PC-9 (cell line): Measurements from ENCODE around the gene BBX. TPM values are rescaled to one million over a fixed set of nuclear protein-coding genes. Genes with fewer than 3 reads are reported as not detected.

Experiments
- BruUV-seq: library from RNA; stranded (reverse); fragments of 400-500 nt; replicated peaks from 2 replicates; lab custom pipeline; 2021; lab: Mats Ljungman, UMichigan
- CTCF ChIA-PET: fragments of 300-600 bp; sonication (Branson Sonifier 250); formaldehyde crosslinking; loops from one replicate; lab custom pipeline; 2022; ENCODE audit warnings: antibody characterized with exemption; lab: Charles Lee
- POLR2A ChIA-PET: fragments of 300-600 bp; sonication (Branson Sonifier 250); formaldehyde crosslinking; loops from one replicate; lab custom pipeline; 2022; ENCODE audit warnings: antibody characterized with exemption; ENCODE audit not compliant: unreplicated experiment; lab: Charles Lee
- DNase-seq, 2 experiments: peaks; one replicate each; pipeline versions ENCODE4 v3.0.0 to v3.0.0-alpha.2; 2015 to 2022; ENCODE audit warnings: mixed read lengths in 1 of 2
- H2AFZ ChIP-seq: fragments of 200-600 bp; sonication (generic); 2 replicates; pipeline ENCODE4 v1.8.1; 2017; ENCODE audit warnings: antibody characterized with exemption
- H3F3A ChIP-seq: fragments of 200-600 bp; sonication (generic); 2 replicates; pipeline ENCODE4 v1.8.1; 2017; ENCODE audit warnings: antibody characterized with exemption, mild to moderate bottlenecking, low read depth; ENCODE audit not compliant: insufficient read depth
- H3K27ac ChIP-seq: fragments of 200-600 bp; sonication (generic); 2 replicates; pipeline ENCODE4 v1.6.1; 2016; ENCODE audit warnings: mixed run types
- H3K27me3 ChIP-seq: fragments of 200-600 bp; sonication (generic); 2 replicates; pipeline ENCODE4 v1.6.1; 2016; ENCODE audit warnings: low read depth, mixed run types; ENCODE audit not compliant: insufficient read depth
- H3K36me3 ChIP-seq: fragments of 200-600 bp; sonication (generic); 2 replicates; pipeline ENCODE4 v1.6.1; 2016; ENCODE audit warnings: low read depth, mixed run types
- H3K4me1 ChIP-seq: fragments of 200-600 bp; sonication (generic); replicated peaks from 2 replicates; pipeline ENCODE4 v1.6.1; 2016; ENCODE audit warnings: mixed run types; ENCODE audit not compliant: insufficient read depth
- H3K4me2 ChIP-seq: fragments of 200-600 bp; sonication (generic); 2 replicates; pipeline ENCODE4 v1.6.1; 2017; ENCODE audit warnings: mixed run types
- H3K4me3 ChIP-seq: fragments of 200-600 bp; sonication (generic); 2 replicates; pipeline ENCODE4 v1.6.1; 2016; ENCODE audit warnings: mixed run types
- H3K79me2 ChIP-seq: fragments of 200-600 bp; sonication (generic); 2 replicates; pipeline ENCODE4 v1.6.1; 2017; ENCODE audit warnings: low read depth, mixed run types
- H3K9me2 ChIP-seq: fragments of 200-600 bp; sonication (generic); 2 replicates; pipeline ENCODE4 v1.8.1; 2017; ENCODE audit warnings: mild to moderate bottlenecking; ENCODE audit not compliant: insufficient read depth
- H3K9me3 ChIP-seq: fragments of 200-600 bp; sonication (generic); 2 replicates; pipeline ENCODE4 v1.8.1; 2016; ENCODE audit warnings: low read depth; ENCODE audit not compliant: insufficient read depth
- H4K20me1 ChIP-seq: fragments of 200-600 bp; sonication (generic); 2 replicates; pipeline ENCODE4 v1.8.1; 2017; ENCODE audit not compliant: insufficient read depth
- EZH2 ChIP-seq: fragments of 200-600 bp; sonication (generic); IDR thresholded peaks from 2 replicates; pipeline ENCODE4 v1.8.0; 2017; ENCODE audit warnings: antibody characterized with exemption, low read depth
- intact Hi-C: fragments of 100-400 bp; cut with micrococcal nuclease; formaldehyde crosslinking; loops from one replicate; pipeline ENCODE4 v1.10.0; 2022; ENCODE audit not compliant: unreplicated experiment
- total RNA-seq: library from RNA; stranded (reverse); gene quantifications from 2 replicates; pipeline ENCODE4 v1.2.3, GENCODE V29; 2021
- TF ChIP-seq, protein P1 (sequence below): fragments of 200-600 bp; sonication (generic); conservative IDR thresholded peaks from 2 replicates; pipeline ENCODE4 v1.6.1; 2017; ENCODE audit warnings: mixed run types, antibody characterized with exemption, mild to moderate bottlenecking, moderate library complexity

The BBX gene
- total RNA-seq, 1 experiment from 2014 or later: 91.7 TPM

DNA sequence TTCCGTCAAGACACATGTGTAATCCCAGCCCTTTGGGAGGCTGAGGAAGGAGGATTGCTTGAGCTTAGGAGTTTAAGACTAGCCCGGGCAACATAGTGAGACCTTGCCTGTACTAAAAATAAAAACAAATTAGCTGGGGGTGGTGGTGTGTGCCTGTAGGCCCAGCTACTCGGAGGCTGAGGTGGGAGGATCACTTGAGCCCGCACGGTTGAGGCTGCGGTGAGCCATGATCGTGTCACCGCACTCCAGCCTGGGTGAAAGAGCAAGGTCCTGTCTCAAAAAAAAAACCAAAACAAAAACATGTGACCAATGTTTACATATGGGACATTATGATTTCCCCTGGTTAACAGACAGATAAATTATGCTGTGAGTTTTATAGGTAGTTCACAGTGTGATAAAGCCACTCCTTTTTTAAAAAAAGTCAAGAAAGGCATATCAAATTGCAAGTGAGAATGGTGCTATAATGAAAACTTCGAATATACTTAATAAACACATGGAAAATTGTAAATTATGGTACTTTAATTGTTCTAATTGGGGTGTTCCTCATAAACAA lies 9.2 kb downstream of the BBX start:
- H3K27me3 ChIP-seq: no peaks in the 10 kb centered on the region
- no peaks in the 10 kb centered on the region for H3F3A ChIP-seq
- H3K9me3 ChIP-seq: no peaks in the 10 kb centered on the region
- DNase-seq: no peak
- POLR2A ChIA-PET: no interaction called here
- TF ChIP-seq, protein P1, sequence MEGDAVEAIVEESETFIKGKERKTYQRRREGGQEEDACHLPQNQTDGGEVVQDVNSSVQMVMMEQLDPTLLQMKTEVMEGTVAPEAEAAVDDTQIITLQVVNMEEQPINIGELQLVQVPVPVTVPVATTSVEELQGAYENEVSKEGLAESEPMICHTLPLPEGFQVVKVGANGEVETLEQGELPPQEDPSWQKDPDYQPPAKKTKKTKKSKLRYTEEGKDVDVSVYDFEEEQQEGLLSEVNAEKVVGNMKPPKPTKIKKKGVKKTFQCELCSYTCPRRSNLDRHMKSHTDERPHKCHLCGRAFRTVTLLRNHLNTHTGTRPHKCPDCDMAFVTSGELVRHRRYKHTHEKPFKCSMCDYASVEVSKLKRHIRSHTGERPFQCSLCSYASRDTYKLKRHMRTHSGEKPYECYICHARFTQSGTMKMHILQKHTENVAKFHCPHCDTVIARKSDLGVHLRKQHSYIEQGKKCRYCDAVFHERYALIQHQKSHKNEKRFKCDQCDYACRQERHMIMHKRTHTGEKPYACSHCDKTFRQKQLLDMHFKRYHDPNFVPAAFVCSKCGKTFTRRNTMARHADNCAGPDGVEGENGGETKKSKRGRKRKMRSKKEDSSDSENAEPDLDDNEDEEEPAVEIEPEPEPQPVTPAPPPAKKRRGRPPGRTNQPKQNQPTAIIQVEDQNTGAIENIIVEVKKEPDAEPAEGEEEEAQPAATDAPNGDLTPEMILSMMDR: no peak
- no peak for TF ChIP-seq EZH2
- H3K79me2 ChIP-seq: peaks cover 20% of the 10 kb centered on the region
- BruUV-seq: no TSS peak
- no peaks in the 10 kb centered on the region for H3K9me2 ChIP-seq
- peaks cover 3% of the 10 kb centered on the region for H3K4me1 ChIP-seq
- H3K4me3 ChIP-seq: no peak overlapping the region
- no peaks in the 10 kb centered on the region for H4K20me1 ChIP-seq
- H2AFZ ChIP-seq: no peak overlapping the region
- no peak overlapping the region for H3K27ac ChIP-seq
- H3K4me2 ChIP-seq: no peak overlapping the region
- CTCF ChIA-PET: no interaction called here
- H3K36me3 ChIP-seq: peaks cover 6% of the 10 kb centered on the region; the same call in 1 of the 2 replicates
- intact Hi-C loops: no loop called here

DNA sequence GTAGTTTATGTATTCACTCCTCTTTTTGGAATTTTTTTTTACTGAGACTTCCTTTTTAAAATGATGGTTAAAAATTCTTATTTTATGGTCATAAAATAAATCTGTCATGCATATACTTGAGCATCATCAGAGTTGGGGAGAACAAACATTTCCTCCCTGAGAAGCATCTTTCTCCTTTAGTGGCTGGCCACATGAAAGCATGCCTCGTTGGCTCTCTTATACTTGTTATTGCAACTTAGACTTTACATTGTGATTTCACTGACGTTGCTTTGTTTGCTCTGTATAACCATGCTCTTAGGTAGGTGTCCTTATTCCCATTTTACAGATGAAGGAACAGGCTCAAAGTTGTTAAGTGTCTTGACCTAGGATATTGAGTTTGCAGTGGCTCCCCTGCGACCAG lies 18.1 kb downstream of the BBX start:
- Histone ChIP-seq H3F3A (no peaks in the 10 kb centered on the region), H3K9me2 (no peaks in the 10 kb centered on the region), H3K27me3 (no peaks in the 10 kb centered on the region), H3K4me1 (no peaks in the 10 kb centered on the region), H3K36me3 (peaks cover 8% of the 10 kb centered on the region; the same call in 1 of the 2 replicates), H3K79me2 (0 out of 2 replicates have a peak, but pooled peaks cover 13% of the 10 kb centered on the region), H3K4me2 (no peak overlapping the region), H4K20me1 (peaks cover 13% of the 10 kb centered on the region; the same call in 1 of the 2 replicates), H3K9me3 (no peaks in the 10 kb centered on the region), H3K27ac (no peak overlapping the region), H2AFZ (no peak overlapping the region), H3K4me3 (no peak overlapping the region)
- POLR2A ChIA-PET: interaction anchor here (0.7 kb wide), 1 partner anchor 1674 kb away, joined by 9 read pairs; no protein-coding TSS in a partner anchor
- TF ChIP-seq, protein P1: no peak
- TF ChIP-seq EZH2: no peak
- CTCF ChIA-PET: interaction anchor here (0.6 kb wide), 1 partner anchor 335 kb away, joined by 3 read pairs; no protein-coding TSS in a partner anchor
- BruUV-seq: no TSS peak
- DNase-seq: no peak
- intact Hi-C loops: no loop called here

DNA sequence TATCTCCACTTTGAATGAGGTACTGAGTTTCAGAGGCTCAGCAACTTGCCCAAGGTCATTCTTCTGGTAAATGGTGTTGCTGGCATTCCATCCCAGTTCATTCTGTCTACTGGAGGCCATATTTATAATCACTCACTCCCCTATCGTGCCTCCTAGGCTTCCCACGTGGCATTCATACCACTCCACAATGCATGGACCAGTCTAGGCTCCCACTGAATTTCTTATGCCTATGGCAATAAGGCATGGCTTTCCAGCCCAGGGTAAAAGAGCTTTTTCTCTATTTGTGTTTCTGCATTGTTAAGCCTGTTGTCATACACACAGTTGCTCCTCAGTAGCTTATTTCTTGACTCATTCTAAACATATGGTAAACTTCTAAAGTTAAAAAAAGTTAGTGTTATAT lies 19.9 kb downstream of the BBX start:
- BruUV-seq: no TSS peak
- Histone ChIP-seq H3K27me3 (no peaks in the 10 kb centered on the region), H3F3A (no peaks in the 10 kb centered on the region), H3K36me3 (peaks cover 5% of the 10 kb centered on the region; the same call in 1 of the 2 replicates), H3K4me2 (no peak overlapping the region), H3K4me1 (no peaks in the 10 kb centered on the region), H3K4me3 (no peak overlapping the region), H4K20me1 (peaks cover 10% of the 10 kb centered on the region; the same call in 1 of the 2 replicates), H3K9me2 (no peaks in the 10 kb centered on the region), H2AFZ (no peak overlapping the region), H3K79me2 (0 out of 2 replicates have a peak, but pooled peaks cover 13% of the 10 kb centered on the region), H3K27ac (no peak overlapping the region), H3K9me3 (no peaks in the 10 kb centered on the region)
- CTCF ChIA-PET: no interaction called here
- intact Hi-C loops: no loop called here
- POLR2A ChIA-PET: no interaction called here
- no peak for TF ChIP-seq EZH2
- TF ChIP-seq, protein P1: no peak
- DNase-seq: no peak
